Hematopoietic multipotent progenitor cell treated with erythropoietin and hydrocortisone succinate and interleukin-3 and kit ligand, for 15 days (in vitro differentiated cells): ENCODE measurements around the gene ZNF280A.
"Not testable (repeated sequence)": the region's sequence is repeated elsewhere in the genome, so short reads cannot be mapped to it uniquely, and the experiment has no call there.

Experiments
- DNase-seq: peaks from one replicate; pipeline ENCODE4 v3.0.0-alpha.2; 2015; ENCODE audit warnings: low spot score

The ZNF280A gene

DNA sequence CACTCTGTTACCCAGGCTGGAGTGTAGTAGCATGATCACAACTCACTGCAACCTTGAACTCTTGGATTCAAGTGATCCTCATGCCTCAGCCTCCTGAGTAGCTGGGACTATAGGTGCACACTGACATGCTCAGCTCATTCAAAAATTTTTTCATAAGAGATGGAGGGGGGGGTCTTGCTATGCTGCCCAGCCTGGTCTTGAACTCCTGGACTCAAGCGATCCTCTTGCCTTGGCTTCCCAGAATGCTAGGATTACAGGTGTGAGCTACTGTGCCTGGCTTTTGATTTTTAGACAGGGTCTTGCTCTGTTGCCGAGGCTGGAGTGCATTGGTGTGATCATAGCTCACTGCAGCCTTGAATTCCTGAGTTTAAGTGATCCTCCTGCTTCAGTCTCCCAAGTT lies 25.0 kb upstream of the ZNF280A start:
- no peak for DNase-seq

DNA sequence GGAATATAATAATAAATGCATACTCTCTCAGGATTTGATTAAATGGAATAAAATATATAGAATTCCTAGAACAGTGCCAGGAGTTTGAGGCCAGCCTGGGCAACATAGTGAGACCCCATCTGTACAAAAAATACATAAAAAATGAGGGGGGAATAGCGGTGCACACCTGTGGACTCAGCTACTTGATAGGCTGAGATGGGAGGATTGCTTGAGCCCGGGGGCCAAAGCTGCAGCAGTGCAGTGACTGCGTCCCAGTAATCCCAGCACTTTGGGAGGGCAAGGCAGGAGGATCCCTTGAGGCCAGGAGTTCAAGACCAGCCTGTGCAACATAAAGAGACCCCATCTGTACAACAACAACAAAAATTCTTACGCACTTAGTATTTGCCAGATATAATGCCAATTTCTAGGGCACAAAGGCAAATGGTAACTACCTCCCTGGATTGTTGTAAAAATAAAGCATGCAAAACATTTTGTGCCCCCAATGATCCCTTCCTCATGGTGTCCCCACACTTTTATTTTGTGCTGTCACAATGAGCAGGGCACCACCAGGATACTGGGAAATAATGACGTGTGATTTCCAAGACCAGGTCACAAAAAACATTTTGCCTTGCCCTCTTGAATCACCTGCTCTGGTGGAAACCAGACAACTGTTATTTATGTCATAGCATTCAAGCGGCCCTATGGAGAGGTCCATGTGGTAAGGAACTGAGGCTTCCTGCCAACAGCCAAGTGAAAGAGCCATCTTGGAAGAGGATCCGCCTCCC lies 18.3 kb upstream of the ZNF280A start:
- DNase-seq: no peak

- no peak for DNase-seq
Measured at GRCh38 chr22:22536916-22537315, 16.8 kb upstream of the ZNF280A start.

DNA sequence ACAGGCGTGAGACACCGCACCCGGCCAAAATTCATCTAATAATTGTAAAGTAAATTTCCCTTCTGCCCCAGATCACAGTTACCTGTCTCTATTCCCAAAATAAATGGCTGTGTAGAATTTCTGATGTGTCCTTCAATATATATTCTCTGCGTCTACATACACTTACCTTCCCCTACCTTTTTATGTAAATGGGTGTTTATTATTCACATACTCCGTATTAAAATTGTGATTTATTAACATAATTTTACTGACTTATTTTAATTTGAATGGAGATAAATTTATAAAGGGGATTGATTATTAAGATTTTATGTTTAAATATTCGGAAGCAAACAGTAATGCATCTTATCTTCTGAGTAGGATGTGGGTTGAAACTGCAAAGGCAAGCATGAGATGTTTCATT lies 16.4 kb upstream of the ZNF280A start:
- DNase-seq: no peak

DNA sequence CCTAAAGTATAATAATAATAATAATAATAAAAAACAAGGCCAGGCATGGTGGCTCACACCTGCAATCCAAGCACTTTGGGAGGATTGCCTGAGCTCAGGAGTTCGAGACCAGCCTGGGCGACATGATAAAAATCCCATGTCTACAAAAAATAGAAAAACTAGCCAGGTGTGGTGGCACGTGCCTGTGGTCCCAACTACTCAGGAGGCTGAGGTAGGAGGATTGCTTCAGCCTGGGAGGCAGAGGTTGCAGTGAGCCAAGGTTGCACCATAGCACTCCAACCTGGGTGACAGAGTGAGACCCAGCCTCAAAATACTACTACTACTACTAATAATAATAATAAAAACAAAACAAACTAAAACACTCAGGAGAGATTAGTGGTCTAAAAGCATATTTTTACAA lies 15.6 kb upstream of the ZNF280A start:
- DNase-seq: no peak

GRCh38 chr22:22534604-22535415 lies 14.7 kb upstream of the ZNF280A start:
- DNase-seq: no peak

DNA sequence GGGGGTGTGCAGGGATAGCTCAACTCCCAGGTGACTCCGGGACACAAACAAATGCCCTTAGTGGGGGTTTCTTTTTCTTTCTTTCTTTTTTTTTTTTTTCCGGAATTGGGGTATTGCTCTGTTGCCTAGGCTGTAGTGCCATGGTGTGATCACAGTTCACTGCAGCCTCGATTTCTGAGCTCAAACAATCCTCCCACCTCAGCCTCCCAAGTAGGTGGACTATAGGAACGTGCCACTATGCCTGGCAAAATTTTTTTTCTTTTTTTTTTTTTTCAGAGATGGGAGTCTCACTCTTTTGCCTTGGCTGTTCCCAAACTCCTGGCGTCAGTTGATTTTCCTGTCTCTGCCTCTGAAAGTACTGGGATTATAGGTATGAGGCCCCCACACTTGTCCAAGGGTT lies 13.8 kb upstream of the ZNF280A start:
- no peak for DNase-seq

- DNase-seq: no peak
Measured at GRCh38 chr22:22533417-22533816, 13.3 kb upstream of the ZNF280A start.

DNA sequence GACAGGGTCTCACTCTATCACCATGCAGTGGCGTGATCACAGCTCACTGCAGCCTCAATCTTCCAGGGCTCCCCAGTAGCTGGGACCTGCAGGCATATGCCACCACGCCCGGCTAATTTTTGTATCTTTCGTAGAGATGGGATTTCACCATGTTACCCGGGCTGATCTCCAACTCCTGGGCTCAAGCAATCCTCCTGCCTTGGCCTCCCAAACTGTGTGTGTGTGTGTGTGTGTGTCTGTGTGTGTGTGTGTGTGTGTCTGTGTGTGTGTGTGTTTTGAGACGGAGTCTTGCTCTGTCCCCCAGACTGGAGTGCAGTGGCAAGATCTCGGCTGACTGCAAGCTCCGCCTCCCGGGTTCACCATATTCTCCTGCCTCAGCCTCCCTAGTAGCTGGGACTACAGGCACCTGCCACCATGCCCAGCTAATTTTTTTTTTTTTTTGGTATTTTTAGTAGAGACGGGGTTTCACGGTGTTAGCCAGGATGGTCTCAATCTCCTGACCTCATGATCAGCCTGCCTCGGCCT lies 12.5 kb upstream of the ZNF280A start:
- not testable (repeated sequence) for DNase-seq

GRCh38 chr22:22531770-22532546 lies 11.9 kb upstream of the ZNF280A start:
- DNase-seq: no peak

GRCh38 chr22:22528780-22529179 lies 8.7 kb upstream of the ZNF280A start:
- DNase-seq: no peak

DNA sequence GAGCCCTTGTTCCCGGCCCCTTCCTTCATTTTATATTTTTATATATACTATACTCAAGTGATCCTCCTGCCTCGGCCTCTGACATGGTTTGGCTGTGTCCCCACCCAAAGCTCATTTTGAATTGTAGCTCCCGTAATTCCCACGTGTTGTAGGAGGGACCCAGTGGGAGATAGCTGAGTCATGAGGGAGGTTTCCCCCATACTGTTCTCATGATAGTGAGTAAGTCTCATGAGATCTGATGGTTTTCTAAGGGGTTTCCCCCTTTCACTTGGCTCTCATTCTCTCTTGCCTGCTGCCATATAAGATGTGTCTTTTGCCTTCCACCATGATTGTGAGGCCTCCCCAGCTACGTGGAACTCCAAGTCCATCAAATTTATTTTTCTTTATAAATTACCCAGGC lies 7.2 kb upstream of the ZNF280A start:
- DNase-seq: no peak

- no peak for DNase-seq
Measured at GRCh38 chr22:22526125-22526912, 6.2 kb upstream of the ZNF280A start.

GRCh38 chr22:22523494-22523893 lies 3.4 kb upstream of the ZNF280A start:
- DNase-seq: no peak

- no peak for DNase-seq
Measured at GRCh38 chr22:22521631-22522030, 1.6 kb upstream of the ZNF280A start.

- no peak for DNase-seq
Measured at GRCh38 chr22:22520667-22521602, 865 bp upstream of the ZNF280A start.

DNA sequence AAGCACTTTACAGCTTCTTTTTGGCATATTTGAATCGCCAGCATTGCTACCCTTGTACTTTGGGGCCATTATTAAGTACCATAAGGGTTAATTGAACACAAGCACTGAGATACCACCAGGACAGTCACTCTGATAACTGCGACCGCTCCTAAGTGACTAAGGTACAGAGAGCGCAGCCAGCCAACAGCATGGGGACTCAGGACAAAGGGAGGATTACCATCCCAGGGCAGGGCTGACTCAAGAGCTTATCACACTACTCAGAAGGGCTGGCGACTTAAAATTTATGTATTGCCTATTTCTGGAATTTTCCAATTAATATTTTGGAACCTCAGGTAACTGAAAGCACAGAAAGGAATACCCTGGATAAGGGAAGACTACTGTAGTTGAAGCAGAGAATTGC lies 479 bp downstream of the ZNF280A start:
- no peak for DNase-seq

DNA sequence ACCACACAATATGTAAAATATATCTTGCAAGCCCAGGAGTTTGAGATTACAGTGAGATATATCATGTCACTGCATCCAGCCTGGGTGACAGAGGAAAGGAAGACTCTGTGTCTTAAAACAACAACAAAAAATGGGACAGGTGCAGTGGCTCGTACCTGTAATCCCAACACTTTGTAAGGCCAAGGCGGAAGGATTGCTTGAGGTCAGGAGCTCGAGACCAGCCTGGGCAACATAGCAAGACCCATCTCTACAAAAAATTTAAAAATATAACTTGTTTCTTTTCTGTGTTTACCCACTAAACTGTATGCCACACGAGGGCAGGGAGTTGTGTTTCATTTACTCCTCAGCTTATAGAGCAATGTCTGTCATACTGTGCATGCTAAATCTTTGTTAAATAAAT lies 3.1 kb downstream of the ZNF280A start:
- no peak for DNase-seq

DNA sequence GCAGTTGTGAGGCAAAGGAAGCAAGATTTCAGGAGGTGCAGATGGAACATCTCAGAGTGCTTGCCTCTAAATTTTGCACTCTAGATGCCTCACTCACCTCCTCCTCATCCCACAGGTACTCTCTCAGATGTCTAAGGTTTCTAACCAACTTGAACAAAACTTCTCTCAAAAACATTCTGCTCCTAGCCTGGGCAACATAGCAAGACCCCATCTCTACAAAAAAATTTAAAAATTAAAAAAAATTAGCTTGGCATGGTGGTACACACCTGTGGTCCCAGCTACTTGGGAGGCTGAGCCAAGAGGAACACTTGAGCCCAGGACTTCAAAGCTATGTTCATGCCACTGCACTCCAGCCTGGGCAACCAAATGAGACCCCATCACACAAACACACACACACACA lies 4.2 kb downstream of the ZNF280A start:
- no peak for DNase-seq

DNA sequence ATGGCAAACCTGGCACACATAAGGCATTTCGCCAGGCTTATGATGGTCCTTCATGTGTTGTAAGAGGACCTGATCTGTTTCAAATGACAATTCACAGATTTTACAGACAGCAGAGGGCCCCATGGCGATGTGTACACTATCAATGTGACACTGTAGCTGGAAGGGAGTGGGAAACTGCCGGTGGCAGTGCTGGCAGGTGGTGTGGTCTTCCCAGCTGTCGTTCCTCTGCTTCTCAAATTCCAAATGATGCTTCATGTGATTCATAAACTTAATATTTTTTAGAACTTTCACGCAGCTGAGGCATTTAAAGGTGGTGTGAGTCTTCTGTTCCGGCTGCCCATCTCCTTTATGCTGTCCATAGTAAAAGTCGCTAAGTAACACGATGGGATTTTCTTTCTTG lies 5.6 kb downstream of the ZNF280A start:
- DNase-seq: not testable (repeated sequence)

- DNase-seq: no peak
Measured at GRCh38 chr22:22513619-22514018, 6.5 kb downstream of the ZNF280A start.
